Ishikawa (cell line): ENCODE results near the gene HELZ2.

Source experiments
- CEBPB ChIP-seq: IDR thresholded peaks from 2 replicates; pipeline ENCODE4 v1.6.1; 2012
- CREB1 ChIP-seq: IDR thresholded peaks from 2 replicates; pipeline ENCODE4 v1.6.1; 2012; ENCODE audit warnings: low read depth
- EGR1 ChIP-seq: IDR thresholded peaks from 2 replicates; pipeline ENCODE4 v1.6.1; 2012
- EP300 ChIP-seq: IDR thresholded peaks from 2 replicates; pipeline ENCODE4 v1.6.1; 2012; ENCODE audit warnings: borderline replicate concordance
- FOXM1 ChIP-seq: IDR thresholded peaks from 2 replicates; pipeline ENCODE4 v1.6.1; 2012; ENCODE audit warnings: low read depth, borderline replicate concordance
- NFIC ChIP-seq: IDR thresholded peaks from 2 replicates; pipeline ENCODE4 v1.6.1; 2012
- RAD21 ChIP-seq: IDR thresholded peaks from 2 replicates; pipeline ENCODE4 v1.6.1; 2012; ENCODE audit warnings: low read depth
- TAF1 ChIP-seq: IDR thresholded peaks from 2 replicates; pipeline ENCODE4 v1.6.1; 2012; ENCODE audit warnings: low read depth, mild to moderate bottlenecking
- TCF12 ChIP-seq: IDR thresholded peaks from 2 replicates; pipeline ENCODE4 v1.6.1; 2012; ENCODE audit warnings: low read depth
- TEAD4 ChIP-seq: IDR thresholded peaks from 2 replicates; pipeline ENCODE4 v1.6.1; 2012
- YY1 ChIP-seq: IDR thresholded peaks from 2 replicates; pipeline ENCODE4 v1.6.1; 2012; ENCODE audit warnings: low read depth
- ZBTB7A ChIP-seq: IDR thresholded peaks from 2 replicates; pipeline ENCODE4 v1.6.1; 2012; ENCODE audit warnings: low read depth
- TF ChIP-seq, protein P1 (sequence below): IDR thresholded peaks from 2 replicates; pipeline ENCODE4 v1.6.1; 2012; ENCODE audit warnings: low read depth, mild to moderate bottlenecking
- TF ChIP-seq, protein P2 (sequence below): IDR thresholded peaks from 2 replicates; pipeline ENCODE4 v1.6.1; 2012
- TF ChIP-seq, protein P3 (sequence below): IDR thresholded peaks from 2 replicates; pipeline ENCODE4 v1.6.1; 2012

The HELZ2 gene

DNA sequence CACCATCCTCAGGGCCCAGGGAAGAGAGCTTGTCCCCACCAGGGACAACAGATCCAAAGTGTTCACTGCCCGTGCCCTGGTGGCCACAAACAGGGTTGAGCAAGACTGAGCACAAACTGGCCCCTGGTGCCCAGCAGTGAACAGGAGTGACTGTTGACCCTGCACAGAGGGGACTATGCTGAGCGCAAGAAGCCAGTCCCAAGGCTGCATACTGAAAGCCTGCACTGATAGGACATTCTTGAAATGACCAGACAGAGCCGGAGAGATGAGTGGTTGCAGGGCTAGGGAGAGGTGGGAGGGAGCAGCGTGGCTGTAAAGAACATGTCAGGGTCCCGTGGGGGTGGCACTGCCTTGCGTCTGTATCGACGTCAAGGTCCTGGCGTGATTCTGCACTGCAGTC is 23.0 kb downstream of the HELZ2 start:
- TF ChIP-seq, protein P1, sequence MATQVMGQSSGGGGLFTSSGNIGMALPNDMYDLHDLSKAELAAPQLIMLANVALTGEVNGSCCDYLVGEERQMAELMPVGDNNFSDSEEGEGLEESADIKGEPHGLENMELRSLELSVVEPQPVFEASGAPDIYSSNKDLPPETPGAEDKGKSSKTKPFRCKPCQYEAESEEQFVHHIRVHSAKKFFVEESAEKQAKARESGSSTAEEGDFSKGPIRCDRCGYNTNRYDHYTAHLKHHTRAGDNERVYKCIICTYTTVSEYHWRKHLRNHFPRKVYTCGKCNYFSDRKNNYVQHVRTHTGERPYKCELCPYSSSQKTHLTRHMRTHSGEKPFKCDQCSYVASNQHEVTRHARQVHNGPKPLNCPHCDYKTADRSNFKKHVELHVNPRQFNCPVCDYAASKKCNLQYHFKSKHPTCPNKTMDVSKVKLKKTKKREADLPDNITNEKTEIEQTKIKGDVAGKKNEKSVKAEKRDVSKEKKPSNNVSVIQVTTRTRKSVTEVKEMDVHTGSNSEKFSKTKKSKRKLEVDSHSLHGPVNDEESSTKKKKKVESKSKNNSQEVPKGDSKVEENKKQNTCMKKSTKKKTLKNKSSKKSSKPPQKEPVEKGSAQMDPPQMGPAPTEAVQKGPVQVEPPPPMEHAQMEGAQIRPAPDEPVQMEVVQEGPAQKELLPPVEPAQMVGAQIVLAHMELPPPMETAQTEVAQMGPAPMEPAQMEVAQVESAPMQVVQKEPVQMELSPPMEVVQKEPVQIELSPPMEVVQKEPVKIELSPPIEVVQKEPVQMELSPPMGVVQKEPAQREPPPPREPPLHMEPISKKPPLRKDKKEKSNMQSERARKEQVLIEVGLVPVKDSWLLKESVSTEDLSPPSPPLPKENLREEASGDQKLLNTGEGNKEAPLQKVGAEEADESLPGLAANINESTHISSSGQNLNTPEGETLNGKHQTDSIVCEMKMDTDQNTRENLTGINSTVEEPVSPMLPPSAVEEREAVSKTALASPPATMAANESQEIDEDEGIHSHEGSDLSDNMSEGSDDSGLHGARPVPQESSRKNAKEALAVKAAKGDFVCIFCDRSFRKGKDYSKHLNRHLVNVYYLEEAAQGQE: no peak
- TF ChIP-seq, protein P2, sequence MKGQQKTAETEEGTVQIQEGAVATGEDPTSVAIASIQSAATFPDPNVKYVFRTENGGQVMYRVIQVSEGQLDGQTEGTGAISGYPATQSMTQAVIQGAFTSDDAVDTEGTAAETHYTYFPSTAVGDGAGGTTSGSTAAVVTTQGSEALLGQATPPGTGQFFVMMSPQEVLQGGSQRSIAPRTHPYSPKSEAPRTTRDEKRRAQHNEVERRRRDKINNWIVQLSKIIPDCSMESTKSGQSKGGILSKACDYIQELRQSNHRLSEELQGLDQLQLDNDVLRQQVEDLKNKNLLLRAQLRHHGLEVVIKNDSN: no peak
- TF ChIP-seq NFIC: no peak
- TF ChIP-seq CREB1: no peak
- no peak for TF ChIP-seq EGR1
- no peak for TF ChIP-seq EP300
- no peak for TF ChIP-seq YY1
- no peak for TF ChIP-seq FOXM1
- no peak for TF ChIP-seq ZBTB7A
- no peak for TF ChIP-seq TEAD4
- TF ChIP-seq TCF12: no peak
- TF ChIP-seq RAD21: no peak
- no peak for TF ChIP-seq TAF1
- TF ChIP-seq, protein P3, sequence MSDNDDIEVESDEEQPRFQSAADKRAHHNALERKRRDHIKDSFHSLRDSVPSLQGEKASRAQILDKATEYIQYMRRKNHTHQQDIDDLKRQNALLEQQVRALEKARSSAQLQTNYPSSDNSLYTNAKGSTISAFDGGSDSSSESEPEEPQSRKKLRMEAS: no peak
- TF ChIP-seq CEBPB: no peak

DNA sequence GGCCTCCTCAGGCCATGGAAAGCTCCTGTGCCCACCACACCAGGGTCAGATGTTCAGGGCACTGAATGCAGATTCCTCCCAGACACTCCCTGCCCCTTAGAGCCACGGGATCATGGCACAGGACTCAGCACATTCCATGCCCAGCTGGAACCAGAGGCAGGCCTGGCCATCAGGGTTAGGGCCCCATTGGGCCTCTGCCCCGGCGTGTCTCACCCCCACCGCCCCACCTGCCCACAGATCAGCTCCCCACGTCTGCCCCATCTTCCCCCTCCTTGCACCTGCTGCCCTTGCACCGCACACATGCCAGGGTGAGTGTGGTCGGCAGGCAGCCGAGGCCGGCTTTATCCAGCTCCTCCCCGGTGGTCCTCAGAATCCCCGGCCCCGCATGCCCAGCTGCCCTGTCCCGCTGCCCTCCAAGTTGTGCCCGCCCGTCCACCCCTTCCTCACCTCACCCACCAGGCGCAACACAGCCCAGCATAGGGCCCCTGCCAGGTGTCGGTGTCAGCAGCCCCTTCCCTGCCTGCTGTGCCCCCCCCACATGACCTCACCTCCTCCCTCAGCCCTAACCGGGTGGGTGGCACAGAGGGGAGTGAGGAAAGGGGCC is 24.3 kb downstream of the HELZ2 start:
- TF ChIP-seq, protein P2: no peak
- TF ChIP-seq TAF1 (no peak), FOXM1 (no peak), TEAD4 (no peak), CEBPB (no peak), RAD21 (no peak), YY1 (no peak), ZBTB7A (no peak), CREB1 (no peak), EP300 (no peak)
- TF ChIP-seq, protein P3: no peak

DNA sequence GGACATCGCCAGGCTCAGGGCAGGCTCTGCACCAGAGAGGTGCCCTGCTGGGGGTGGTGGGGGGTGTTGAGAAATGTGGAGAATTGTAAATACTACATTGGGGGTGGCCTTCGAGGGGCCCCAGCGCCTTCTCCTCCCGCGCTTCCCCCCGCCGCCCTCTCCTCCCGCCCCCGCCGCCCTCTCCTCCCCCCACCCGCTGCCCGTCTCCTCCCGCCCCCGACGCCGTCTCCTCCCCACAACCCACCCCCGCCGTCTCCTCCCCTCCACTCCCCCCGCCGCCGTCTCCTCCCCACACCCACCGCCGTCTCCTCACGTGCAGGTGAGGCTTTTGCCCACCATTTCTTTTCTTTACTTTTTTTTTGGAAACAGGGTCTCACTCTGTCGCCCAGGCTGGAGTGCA is 25.0 kb downstream of the HELZ2 start:
- TF ChIP-seq YY1: no peak
- TF ChIP-seq EGR1: no peak

DNA sequence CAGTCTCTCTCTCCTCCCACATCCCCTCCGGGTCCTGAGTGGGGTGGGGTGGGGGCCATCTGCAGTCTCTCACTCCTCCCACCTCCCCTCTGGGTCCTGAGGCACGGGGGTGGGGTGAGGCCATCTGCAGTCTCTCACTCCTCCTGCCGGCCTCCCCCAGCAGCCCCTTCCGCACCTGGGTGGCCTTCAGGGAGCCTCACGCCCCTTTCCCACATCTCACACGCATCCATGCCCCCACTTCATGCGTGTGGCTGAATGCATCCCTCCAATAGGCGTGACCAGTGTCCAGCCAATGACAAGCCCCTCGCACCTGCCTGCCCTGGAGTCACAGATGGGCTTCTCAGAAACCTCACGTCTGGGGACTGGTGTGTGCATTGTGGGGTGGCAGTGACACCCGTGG is 25.5 kb downstream of the HELZ2 start:
- TF ChIP-seq CREB1: no peak
- TF ChIP-seq EGR1: no peak
- TF ChIP-seq TAF1: no peak
- no peak for TF ChIP-seq YY1
- no peak for TF ChIP-seq NFIC
- no peak for TF ChIP-seq CEBPB
- TF ChIP-seq, protein P1: no peak
- TF ChIP-seq ZBTB7A: no peak
- TF ChIP-seq TEAD4: no peak
- TF ChIP-seq RAD21: no peak
- TF ChIP-seq EP300: no peak
- no peak for TF ChIP-seq FOXM1
- TF ChIP-seq, protein P2: no peak
- TF ChIP-seq TCF12: no peak
- TF ChIP-seq, protein P3: no peak

DNA sequence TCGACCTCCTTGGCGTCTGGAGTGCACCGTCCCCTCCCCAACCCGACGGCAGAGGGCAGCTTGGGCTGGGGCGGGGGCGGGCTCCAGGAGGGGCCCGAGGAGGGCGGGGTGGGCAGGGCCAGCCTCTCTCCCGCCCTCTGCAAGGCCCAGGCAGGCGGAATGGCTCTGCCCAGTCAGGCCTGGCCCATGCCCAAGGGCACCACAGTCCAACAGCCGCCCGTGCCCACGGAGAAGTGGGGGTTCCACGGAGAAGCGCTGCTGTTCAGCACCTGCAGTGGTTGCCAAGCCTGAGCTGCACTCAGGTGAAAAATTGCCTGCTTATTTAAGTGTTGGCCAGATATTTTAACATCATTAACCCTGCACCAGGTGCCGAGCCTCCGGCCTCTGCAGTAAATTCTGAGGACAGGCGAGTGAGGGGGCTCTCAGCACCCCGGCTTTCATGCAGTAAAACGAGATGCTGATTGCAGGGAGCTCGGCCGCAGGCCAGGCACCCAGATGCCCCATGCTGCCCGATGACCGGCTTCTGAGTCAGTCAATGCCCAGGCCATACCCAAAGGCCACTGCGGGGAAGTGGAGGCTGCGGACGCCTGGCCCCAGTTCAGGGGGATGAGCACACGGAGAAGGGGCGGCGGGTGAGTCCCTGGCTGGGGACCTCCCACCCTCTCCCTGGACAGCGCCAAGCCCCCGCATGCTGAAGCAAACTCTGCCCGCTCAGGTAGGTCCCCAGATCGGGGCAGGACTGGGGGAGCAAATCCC is 26.1 kb downstream of the HELZ2 start, which contains the start of gene SRMS:
Gene SRMS, minus strand, starts transcription at position 25 of the 756 bp plus-strand sequence. CDS start 286 bp downstream, outside the sequence.
- TF ChIP-seq RAD21 (no peak), CEBPB (no peak), FOXM1 (no peak), EGR1 (peak; percentile 8; the same call in 1 of the 2 replicates), EP300 (peak; percentile 56; the same call in 1 of the 2 replicates), YY1 (no peak), TCF12 (peak; percentile 68), TAF1 (no peak; the same call in 1 of the 2 replicates), TEAD4 (no peak), CREB1 (no peak), NFIC (peak; percentile 63; the same call in 1 of the 2 replicates), ZBTB7A (no peak)
- TF ChIP-seq, protein P2: no peak
- TF ChIP-seq, protein P1: no peak
- TF ChIP-seq, protein P3: peak; percentile 41; the same call in 1 of the 2 replicates
